Endometrial microvascular endothelial cells (primary cell): ENCODE measurements around the gene C2orf92. TPM values are rescaled to one million over a fixed set of nuclear protein-coding genes. Genes with fewer than 3 reads are reported as not detected.

Experiments used
- total RNA-seq: library from RNA; depleted of rRNA; stranded (reverse); fragments of >200 nt; gene quantifications from one replicate; pipeline ENCODE4 v1.2.3, GENCODE V29; 2015; ENCODE audit errors: inconsistent ontology term

C2orf92 gene
- total RNA-seq, 1 donor from 2014 or later: not detected

Other genes starting within 250 kb of the C2orf92 start
- gene ANKRD36B, start 79.8 kb upstream of the C2orf92 start, total RNA-seq: 7.2 TPM
- 213 TPM for gene COX5B, start 23.7 kb upstream of the C2orf92 start, total RNA-seq
- 66.4 TPM for gene ACTR1B, start 5.7 kb upstream of the C2orf92 start, total RNA-seq
- not detected for gene ZAP70, start 43.9 kb downstream of the C2orf92 start, total RNA-seq